ENCODE measurements around the gene GALNTL6. TPM values are rescaled to one million over a fixed set of nuclear protein-coding genes. Genes with fewer than 3 reads are reported as not detected.

GALNTL6 gene
- polyA plus RNA-seq, 4 donors, result 0.86 to 2.8 (median 1.1) TPM

DNA sequence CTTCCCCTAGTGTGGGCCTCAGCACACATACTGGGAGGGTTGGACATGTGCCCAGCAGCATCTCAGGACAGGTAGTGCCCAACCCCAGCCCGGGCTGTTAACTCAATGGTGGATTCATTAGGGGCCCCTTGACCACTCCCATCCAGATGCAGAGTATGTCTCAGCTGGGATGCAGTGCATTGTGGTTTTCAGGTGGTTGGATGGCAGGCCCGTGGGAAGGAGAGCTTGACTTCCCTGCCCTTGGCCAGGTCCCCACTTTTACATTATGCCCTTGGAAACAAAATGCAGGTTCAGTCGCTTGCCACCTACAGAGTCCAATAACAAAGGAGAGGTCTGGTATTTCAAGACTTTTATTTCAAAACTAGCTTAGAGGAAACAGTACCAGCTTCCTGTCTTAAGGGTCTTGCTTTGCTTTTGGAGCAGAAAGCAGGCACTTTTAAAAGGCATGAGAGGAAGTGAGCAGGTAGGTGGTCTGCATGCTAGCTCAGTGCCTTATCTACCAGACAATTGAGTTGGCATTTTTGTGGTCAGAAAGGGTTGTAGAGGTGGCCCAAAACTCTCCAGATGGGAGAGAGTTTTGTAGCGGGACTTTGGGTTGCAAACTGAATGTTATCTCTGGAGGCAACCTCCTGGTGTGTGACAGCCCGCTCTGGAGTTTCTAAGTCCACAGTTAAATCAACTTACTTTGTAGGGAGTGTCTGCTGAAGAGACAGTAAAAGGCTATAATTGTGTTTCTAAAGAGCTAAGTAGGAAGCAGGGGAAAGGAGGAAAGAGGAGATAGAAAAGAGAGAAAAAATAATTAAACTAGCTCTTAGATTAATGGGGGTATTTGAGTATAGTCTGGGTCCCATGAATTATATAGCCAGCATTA lies 171.0 kb downstream of the GALNTL6 start:
- no peak for DNase-seq (ENCODE audit: low read depth in 4 of 4, low spot score in 3 of 4)

DNA sequence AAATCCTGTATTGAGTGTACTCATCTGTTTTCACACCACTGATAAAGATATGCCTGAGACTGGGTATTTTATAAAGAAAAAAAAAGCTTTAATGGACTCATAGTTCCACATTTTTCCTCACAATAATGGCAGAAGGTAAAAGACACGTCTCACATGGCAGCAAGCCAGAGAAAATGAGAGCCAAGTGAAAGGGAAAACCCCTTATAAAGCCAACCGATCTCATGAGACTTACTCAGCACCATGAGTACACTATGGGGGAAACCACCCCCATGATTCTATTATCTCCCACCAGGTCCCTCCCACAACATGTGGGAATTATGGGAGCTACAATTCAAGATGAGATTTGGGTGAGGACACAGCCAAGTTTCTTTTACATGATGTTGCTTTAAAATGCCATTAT lies 171.9 kb downstream of the GALNTL6 start:
- DNase-seq (ENCODE audit: low read depth in 4 of 4, low spot score in 3 of 4), result no peak

DNA sequence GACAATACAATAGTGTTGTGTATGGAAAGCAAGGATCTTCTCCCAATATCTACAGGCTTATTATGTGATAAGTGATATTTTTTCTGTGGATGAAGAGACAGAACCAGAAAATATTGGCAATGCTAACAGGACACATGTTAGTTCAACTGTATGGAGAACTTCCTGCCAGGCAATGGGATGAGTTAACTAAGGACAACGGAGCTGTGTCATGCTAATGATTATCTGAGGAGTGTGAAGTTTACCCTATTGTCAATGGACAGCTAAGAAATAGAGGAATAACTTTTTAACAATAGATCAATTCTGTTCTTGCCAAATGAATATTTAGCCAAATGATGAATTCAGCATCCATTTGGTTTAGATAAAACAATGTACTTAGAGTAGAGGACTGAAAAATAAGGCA lies 180.0 kb downstream of the GALNTL6 start:
- no peak for DNase-seq (ENCODE audit: low read depth in 4 of 4, low spot score in 3 of 4)

GRCh38 chr4:172007889-172008288 lies 194.7 kb downstream of the GALNTL6 start:
- no peak for DNase-seq (ENCODE audit: low read depth in 4 of 4, low spot score in 3 of 4)

- no peak for DNase-seq (ENCODE audit: low read depth in 4 of 4, low spot score in 3 of 4)
These were observed 196.4 kb downstream of the GALNTL6 start for GRCh38 chr4:172009446-172010230.

DNA sequence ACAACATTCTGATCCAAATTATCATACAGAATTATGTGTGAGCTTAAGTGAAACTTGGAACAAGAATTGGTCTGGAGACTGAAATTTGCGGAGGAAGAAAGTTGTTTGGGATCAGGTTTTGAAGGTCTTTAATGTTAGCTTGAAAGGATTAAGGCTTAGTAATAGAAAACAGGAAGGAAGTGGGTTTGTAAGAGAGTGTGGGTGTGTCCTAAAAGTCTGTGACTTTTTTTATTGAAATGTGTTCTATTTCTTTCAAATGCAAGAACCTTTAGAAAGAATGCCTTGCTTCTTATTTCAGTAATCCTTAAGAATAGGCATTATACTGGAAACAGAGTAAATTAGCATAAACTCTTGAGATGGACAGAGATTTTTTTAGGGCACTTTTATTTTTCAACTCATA lies 198.0 kb downstream of the GALNTL6 start:
- DNase-seq (ENCODE audit: low read depth in 4 of 4, low spot score in 3 of 4), result no peak

- DNase-seq (ENCODE audit: low read depth in 4 of 4, low spot score in 3 of 4), result no peak
These were observed 205.2 kb downstream of the GALNTL6 start for GRCh38 chr4:172018358-172018757.

- no peak for DNase-seq (ENCODE audit: low read depth in 4 of 4, low spot score in 3 of 4)
These were observed 222.4 kb downstream of the GALNTL6 start for GRCh38 chr4:172035562-172035961.

GRCh38 chr4:172040766-172041165 lies 227.6 kb downstream of the GALNTL6 start:
- DNase-seq (ENCODE audit: low read depth in 4 of 4, low spot score in 3 of 4), result no peak

DNA sequence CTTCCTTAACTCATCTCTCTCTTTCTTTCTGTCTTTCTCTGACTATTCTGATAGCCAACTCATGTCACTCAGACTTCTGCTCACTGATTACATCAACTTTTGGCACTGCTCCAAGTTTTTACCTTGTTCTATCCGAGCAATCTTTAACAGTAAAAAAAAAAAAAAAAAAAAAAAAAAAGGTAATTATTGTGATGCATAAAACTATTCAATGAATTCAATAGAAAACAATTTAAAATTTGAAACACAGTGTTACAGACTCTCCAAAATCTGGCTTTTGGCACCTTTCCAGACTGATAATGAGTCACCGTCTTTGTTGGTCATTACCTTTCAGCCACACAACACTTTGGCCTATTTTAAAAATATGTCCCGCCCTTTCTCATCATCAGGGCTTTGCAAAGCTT lies 229.5 kb downstream of the GALNTL6 start:
- DNase-seq (ENCODE audit: low read depth in 4 of 4, low spot score in 3 of 4), result no peak

GRCh38 chr4:172045981-172046380 lies 232.8 kb downstream of the GALNTL6 start:
- DNase-seq (ENCODE audit: low read depth in 4 of 4, low spot score in 3 of 4), result no peak

DNA sequence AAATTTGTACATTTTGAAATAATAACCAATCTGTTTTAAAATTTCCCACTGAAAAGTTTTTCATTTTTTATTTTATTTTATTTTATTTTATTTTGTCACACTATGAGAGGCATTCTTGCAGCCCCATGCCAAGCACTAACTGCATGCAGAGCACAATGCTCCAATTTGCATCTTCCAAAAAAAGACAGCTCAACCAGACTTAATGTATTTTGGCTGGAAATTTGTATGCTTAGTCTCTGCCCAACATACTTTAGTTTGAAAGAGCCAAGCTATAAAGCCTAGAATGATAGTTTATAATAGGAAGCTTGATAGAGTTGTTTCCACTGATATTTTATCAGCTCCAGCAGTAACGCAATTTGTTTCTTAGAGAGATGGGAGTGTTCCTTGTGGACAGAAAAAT lies 235.5 kb downstream of the GALNTL6 start:
- DNase-seq (ENCODE audit: low read depth in 4 of 4, low spot score in 3 of 4), result no peak

GRCh38 chr4:172050911-172051310 lies 237.7 kb downstream of the GALNTL6 start:
- DNase-seq (ENCODE audit: low read depth in 4 of 4, low spot score in 3 of 4), result no peak

GRCh38 chr4:172055046-172055445 lies 241.8 kb downstream of the GALNTL6 start:
- DNase-seq (ENCODE audit: low read depth in 4 of 4, low spot score in 3 of 4), result no peak

- DNase-seq (ENCODE audit: low read depth in 4 of 4, low spot score in 3 of 4), result no peak
These were observed 242.3 kb downstream of the GALNTL6 start for GRCh38 chr4:172055498-172055897.

GRCh38 chr4:172061204-172061603 lies 248.0 kb downstream of the GALNTL6 start:
- no peak for DNase-seq (ENCODE audit: low read depth in 4 of 4, low spot score in 3 of 4)

DNA sequence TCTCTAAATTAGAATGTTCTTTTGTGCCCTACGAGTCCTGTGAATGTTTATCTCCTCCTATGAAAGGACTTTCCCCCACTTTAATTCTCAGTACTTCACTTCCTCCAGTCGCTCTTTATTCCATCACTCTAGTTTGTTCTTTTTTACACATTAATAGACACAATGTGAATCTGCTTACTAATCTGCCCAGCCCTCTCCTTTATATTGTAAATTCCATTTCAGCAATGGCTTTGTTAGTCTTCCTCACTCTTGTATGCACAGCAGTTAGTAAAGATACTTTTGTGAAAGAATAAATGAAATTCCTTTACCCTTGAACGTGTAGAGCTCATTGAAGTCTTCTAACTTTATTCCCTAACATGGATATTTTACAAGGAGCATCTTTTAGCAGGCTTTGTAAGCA lies 255.3 kb downstream of the GALNTL6 start:
- no peak for DNase-seq (ENCODE audit: low read depth in 4 of 4, low spot score in 3 of 4)

GRCh38 chr4:172073590-172073989 lies 260.4 kb downstream of the GALNTL6 start:
- no peak for DNase-seq (ENCODE audit: low read depth in 4 of 4, low spot score in 3 of 4)

DNA sequence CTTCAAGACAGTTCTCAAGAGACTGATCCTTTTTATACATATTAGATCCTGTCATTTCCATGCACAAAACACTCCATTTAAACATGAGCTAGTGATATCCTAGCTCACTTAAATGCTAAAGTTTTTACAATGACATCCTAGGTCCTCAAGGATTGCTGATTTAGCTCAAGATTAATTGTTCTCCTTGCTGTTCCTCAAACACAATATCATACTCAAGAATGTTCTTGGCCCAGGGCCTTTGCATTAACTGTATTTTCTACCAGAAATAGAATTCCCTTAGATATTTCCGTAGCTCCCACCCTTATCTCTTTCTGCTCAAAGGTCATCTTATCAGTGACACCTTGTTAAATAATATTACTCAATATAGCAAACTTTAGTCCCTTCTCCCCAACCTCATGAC lies 270.1 kb downstream of the GALNTL6 start:
- no peak for DNase-seq (ENCODE audit: low read depth in 4 of 4, low spot score in 3 of 4)

GRCh38 chr4:172088556-172088955 lies 275.4 kb downstream of the GALNTL6 start:
- DNase-seq (ENCODE audit: low read depth in 4 of 4, low spot score in 3 of 4), result no peak

- DNase-seq (ENCODE audit: low read depth in 4 of 4, low spot score in 3 of 4), result no peak
These were observed 282.0 kb downstream of the GALNTL6 start for GRCh38 chr4:172095161-172095560.

DNA sequence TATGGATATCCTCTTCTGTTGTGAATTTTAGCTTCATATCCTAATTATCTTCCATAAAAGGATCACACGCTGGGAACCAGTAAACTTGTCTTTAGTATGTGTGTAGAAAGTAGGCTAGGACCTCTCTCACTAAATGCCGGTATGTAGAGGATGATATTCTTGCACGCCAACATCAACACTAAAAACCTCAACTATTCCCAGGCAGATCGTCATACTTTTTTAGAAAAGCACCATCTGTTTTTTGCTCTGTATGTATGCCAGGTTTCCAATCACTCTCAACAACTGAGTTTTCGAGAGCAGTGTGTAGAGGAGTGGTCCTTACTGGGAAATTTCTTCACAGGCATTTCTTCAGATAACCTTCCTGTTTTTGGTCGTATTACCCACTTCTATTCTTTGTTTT lies 283.6 kb downstream of the GALNTL6 start:
- no peak for DNase-seq (ENCODE audit: low read depth in 4 of 4, low spot score in 3 of 4)

All from right renal pelvis (tissue), 4 donors.